Left ventricle myocardium inferior (tissue), 1 donor: Measurements from ENCODE around the gene DENND1A. TPM values are rescaled to one million over a fixed set of nuclear protein-coding genes. Genes with fewer than 3 reads are reported as not detected.
"Not testable (repeated sequence)": the region's sequence is repeated elsewhere in the genome, so short reads cannot be mapped to it uniquely, and the experiment has no call there.

Experiments
- DNase-seq: peaks from one replicate; pipeline ENCODE4 v3.0.0-alpha.2; 2020
- H3K27ac ChIP-seq: fragments of 200-600 bp; replicated peaks from 2 replicates; pipeline ENCODE4 v1.8.0; 2021
- H3K27me3 ChIP-seq: fragments of 200-600 bp; 2 replicates; pipeline ENCODE4 v1.8.0; 2021; ENCODE audit warnings: low read depth
- H3K36me3 ChIP-seq: fragments of 200-600 bp; 2 replicates; pipeline ENCODE4 v1.8.0; 2021
- H3K4me1 ChIP-seq: fragments of 200-600 bp; 2 replicates; pipeline ENCODE4 v1.8.0; 2021
- H3K4me3 ChIP-seq: fragments of 200-600 bp; 2 replicates; pipeline ENCODE4 v1.8.0; 2021; ENCODE audit warnings: mild to moderate bottlenecking, moderate library complexity
- H3K9me3 ChIP-seq: fragments of 200-600 bp; replicated peaks from 2 replicates; pipeline ENCODE4 v1.8.0; 2021
- CTCF ChIP-seq: fragments of 200-600 bp; IDR thresholded peaks from 2 replicates; pipeline ENCODE4 v1.8.0; 2021; ENCODE audit warnings: antibody characterized with exemption, mild to moderate bottlenecking, borderline replicate concordance
- intact Hi-C: fragments of 100-400 bp; cut with micrococcal nuclease; formaldehyde crosslinking; loops from one replicate; pipeline ENCODE4 v1.11.0; 2022
- microRNA-seq: library from miRNA; unstranded; fragments of <30 nt; microRNA quantifications from one replicate; pipeline ENCODE4 v1.2.0, GENCODE V29; 2020
- total RNA-seq: library from RNA; stranded (reverse); fragmentation: NEBNext Ultra II Directional; extraction: Animal tissue kit (Norgen Biotek cat#: 25700); gene quantifications from one replicate; pipeline ENCODE4 v1.2.1, GENCODE V29; 2021
- donor health status: DM: no; HTN: yes; CAD: no; lungs with severe emphysema.

DENND1A gene
- total RNA-seq, 1 donor from 2014 or later: 12.2 TPM

- Histone ChIP-seq H3K4me3 (no peak overlapping the region), H3K4me1 (peaks cover 34% of the 10 kb centered on the region), H3K9me3 (no peaks in the 10 kb centered on the region), H3K27ac (peak overlapping the region; percentile 33), H3K36me3 (no peaks in the 10 kb centered on the region), H3K27me3 (no peaks in the 10 kb centered on the region)
- intact Hi-C loops: no loop called here
- DNase-seq: no peak
- TF ChIP-seq CTCF: no peak
Observed at GRCh38 chr9:123335193-123335985, 594.5 kb downstream of the DENND1A start.

- no peak for DNase-seq
- TF ChIP-seq CTCF: no peak
- no peaks in the 10 kb centered on the region for H3K36me3 ChIP-seq
- no peak overlapping the region for H3K27ac ChIP-seq
- H3K4me1 ChIP-seq: peaks cover 28% of the 10 kb centered on the region
- H3K27me3 ChIP-seq: no peaks in the 10 kb centered on the region
- H3K4me3 ChIP-seq: no peak overlapping the region
- intact Hi-C loops: no loop called here
- H3K9me3 ChIP-seq: no peaks in the 10 kb centered on the region
Observed at GRCh38 chr9:123334639-123335038, 595.3 kb downstream of the DENND1A start.

GRCh38 chr9:123333058-123333669, 596.8 kb downstream of the DENND1A start:
- H3K27ac ChIP-seq, H3K9me3 ChIP-seq, H3K36me3 ChIP-seq, intact Hi-C loops, H3K27me3 ChIP-seq, H3K4me3 ChIP-seq, DNase-seq: not testable (repeated sequence)
- peaks cover 16% of the 10 kb centered on the region for H3K4me1 ChIP-seq

DNA sequence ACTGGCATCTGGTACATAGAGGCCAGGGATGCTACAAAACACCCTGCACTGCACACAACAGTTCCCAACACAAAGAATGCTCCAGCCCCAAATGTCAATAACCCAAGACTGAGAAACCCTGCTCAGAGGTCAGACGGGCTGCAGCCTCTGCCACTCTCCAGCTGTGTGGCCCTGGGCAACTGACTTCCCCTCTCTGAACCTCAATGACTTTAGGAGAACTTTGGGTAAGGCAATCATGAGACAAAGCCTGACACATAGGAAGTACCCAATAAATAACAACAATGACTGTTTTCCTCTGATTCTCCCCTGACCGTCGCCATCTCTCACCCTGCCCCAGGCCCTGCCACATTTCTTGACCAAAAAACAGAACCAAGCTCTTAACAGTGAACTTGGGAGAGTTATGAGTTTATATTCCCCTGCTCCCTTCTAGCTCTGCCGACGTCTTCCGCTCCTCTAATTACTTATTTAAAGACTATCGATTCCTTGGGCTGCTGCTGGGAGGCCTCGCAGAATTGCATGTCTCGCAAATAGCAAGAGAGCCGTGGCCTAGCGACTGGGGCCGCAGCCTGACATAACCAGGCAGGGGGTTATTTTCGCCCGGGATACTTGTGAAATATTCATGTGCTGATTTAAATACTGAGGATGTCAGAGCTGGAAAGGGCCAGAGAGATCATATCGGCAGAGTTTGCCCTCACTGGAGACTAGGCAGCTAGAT, 598.4 kb downstream of the DENND1A start:
- intact Hi-C loops: no loop called here

More for the DNA sequence above, 598.4 kb downstream of the DENND1A start:
- H3K4me3 ChIP-seq: no peak overlapping the region
- H3K27me3 ChIP-seq: no peaks in the 10 kb centered on the region
- DNase-seq: no peak
- no peak for TF ChIP-seq CTCF
- no peaks in the 10 kb centered on the region for H3K36me3 ChIP-seq
- peaks cover 15% of the 10 kb centered on the region for H3K4me1 ChIP-seq
- no peak overlapping the region for H3K27ac ChIP-seq
- no peaks in the 10 kb centered on the region for H3K9me3 ChIP-seq

Small RNA genes within 50 kb of the gene (microRNA-seq; reads per million reads assigned to microRNA genes)
- gene MIR601 (not detected), gene MIR7150 (not detected)

Other genes starting within 250 kb of the DENND1A start
- not detected for gene LHX2, start 81.6 kb upstream of the DENND1A start, total RNA-seq